Muscle of leg (tissue), 11 donors: Measurements from ENCODE around the gene ADARB2. TPM values are rescaled to one million over a fixed set of nuclear protein-coding genes. Genes with fewer than 3 reads are reported as not detected.
"Not testable (repeated sequence)": the region's sequence is repeated elsewhere in the genome, so short reads cannot be mapped to it uniquely, and the experiment has no call there.

Experiments
- DNase-seq: peaks from one replicate; pipeline ENCODE4 v3.0.0; 2013
- H3K27ac ChIP-seq: one replicate; pipeline ENCODE4 v1.5.1; 2013; ENCODE audit warnings: mild to moderate bottlenecking, low read length, control low read depth
- H3K27me3 ChIP-seq: one replicate; pipeline ENCODE4 v1.6.1; 2013; ENCODE audit warnings: low read length; ENCODE audit not compliant: control insufficient read depth, insufficient read depth
- H3K36me3 ChIP-seq: one replicate; pipeline ENCODE4 v1.6.1; 2013; ENCODE audit warnings: low read length; ENCODE audit not compliant: control insufficient read depth, insufficient read depth
- H3K4me1 ChIP-seq: one replicate; pipeline ENCODE4 v1.6.1; 2013; ENCODE audit warnings: low read length; ENCODE audit not compliant: control insufficient read depth, insufficient read depth
- H3K4me3 ChIP-seq: one replicate; pipeline ENCODE4 v1.5.1; 2013; ENCODE audit warnings: low read length, control low read depth
- H3K9me3 ChIP-seq: replicated peaks from 2 replicates; pipeline ENCODE4 v1.6.1; 2013; ENCODE audit warnings: low read depth, low read length; ENCODE audit not compliant: control insufficient read depth
- WGBS: methylation state at CpG from one replicate; pipeline ENCODE4 v1.1.5; 2013; ENCODE audit warnings: missing lambda C conversion rate; ENCODE audit not compliant: insufficient coverage; 5-methylcytosine and 5-hydroxymethylcytosine counted together
- polyA plus RNA-seq, 8 donors: library from polyadenylated mRNA; unstranded; fragments of 120-200 nt; gene quantifications; one replicate each; pipeline versions ENCODE4 v1.2.1 to v1.2.3, GENCODE V29; 2013; ENCODE audit warnings: inconsistent platforms in 1 of 8, low replicate concordance in 1 of 8; ENCODE audit not compliant: insufficient read length in 8 of 8, insufficient read depth in 1 of 8
- total RNA-seq: library from RNA; stranded (reverse); fragments of 120-200 nt; gene quantifications from one replicate; pipeline ENCODE4 v1.2.4, GENCODE V29; 2013

ADARB2 gene
- total and polyA plus RNA-seq, 9 donors, result 0.13 to 0.38 (median 0.23) TPM

GRCh38 chr10:1625079-1625478, 112.2 kb downstream of the ADARB2 start:
- 83% methylated on average over 6 of the region's 9 CpGs for WGBS
- H3K27me3 ChIP-seq, result peaks cover 2% of the 10 kb centered on the region
- no peaks in the 10 kb centered on the region for H3K4me1 ChIP-seq
- no peak overlapping the region for H3K4me3 ChIP-seq
- H3K9me3 ChIP-seq, result no peaks in the 10 kb centered on the region
- no peaks in the 10 kb centered on the region for H3K36me3 ChIP-seq
- DNase-seq, result no peak
- no peak overlapping the region for H3K27ac ChIP-seq

- Histone ChIP-seq H3K4me1 (no peaks in the 10 kb centered on the region), H3K4me3 (no peak overlapping the region), H3K36me3 (no peaks in the 10 kb centered on the region), H3K27ac (no peak overlapping the region), H3K27me3 (peaks cover 2% of the 10 kb centered on the region), H3K9me3 (no peaks in the 10 kb centered on the region)
- WGBS, result 25% methylated on average over 8 of the region's 12 CpGs
- DNase-seq, result no peak
Observed at GRCh38 chr10:1624240-1624639, 113.1 kb downstream of the ADARB2 start.

GRCh38 chr10:1620803-1621202, 116.5 kb downstream of the ADARB2 start:
- DNase-seq, result no peak
- Histone ChIP-seq H3K27ac (no peak overlapping the region), H3K4me3 (no peak overlapping the region), H3K36me3 (no peaks in the 10 kb centered on the region), H3K27me3 (no peaks in the 10 kb centered on the region), H3K4me1 (no peaks in the 10 kb centered on the region), H3K9me3 (peaks cover 3% of the 10 kb centered on the region)

- H3K27me3 ChIP-seq, H3K9me3 ChIP-seq, H3K27ac ChIP-seq, H3K4me3 ChIP-seq, H3K36me3 ChIP-seq, DNase-seq, H3K4me1 ChIP-seq: not testable (repeated sequence)
- WGBS, result 32% methylated on average over 3 of the region's 13 CpGs
Observed at GRCh38 chr10:1617376-1618317, 119.7 kb downstream of the ADARB2 start.

- not testable (repeated sequence) for H3K27ac ChIP-seq, DNase-seq, H3K4me3 ChIP-seq, H3K9me3 ChIP-seq, H3K27me3 ChIP-seq, H3K4me1 ChIP-seq, H3K36me3 ChIP-seq
- 49% methylated on average over 8 of the region's 9 CpGs for WGBS
Observed at GRCh38 chr10:1616701-1617100, 120.6 kb downstream of the ADARB2 start.

GRCh38 chr10:1615186-1615954, 122.0 kb downstream of the ADARB2 start:
- Histone ChIP-seq H3K4me3 (no peak overlapping the region), H3K27me3 (peaks cover 19% of the 10 kb centered on the region), H3K4me1 (no peaks in the 10 kb centered on the region), H3K36me3 (no peaks in the 10 kb centered on the region), H3K27ac (no peak overlapping the region), H3K9me3 (peaks cover 3% of the 10 kb centered on the region)
- DNase-seq, result no peak
- 81% methylated on average over 6 of the region's 12 CpGs for WGBS

- no peak overlapping the region for H3K27ac ChIP-seq
- 60% methylated on average over 4 of the region's 9 CpGs for WGBS
- no peak overlapping the region for H3K4me3 ChIP-seq
- H3K4me1 ChIP-seq, result no peaks in the 10 kb centered on the region
- peaks cover 36% of the 10 kb centered on the region for H3K27me3 ChIP-seq
- no peaks in the 10 kb centered on the region for H3K36me3 ChIP-seq
- H3K9me3 ChIP-seq, result no peaks in the 10 kb centered on the region
- no peak for DNase-seq
Observed at GRCh38 chr10:1613511-1613910, 123.8 kb downstream of the ADARB2 start.

- DNase-seq, result no peak
- no peak overlapping the region for H3K27ac ChIP-seq
- no peaks in the 10 kb centered on the region for H3K36me3 ChIP-seq
- H3K4me1 ChIP-seq, result no peaks in the 10 kb centered on the region
- no peaks in the 10 kb centered on the region for H3K9me3 ChIP-seq
- no CpG with 5 or more reads among the region's 5 CpGs for WGBS
- peaks cover 39% of the 10 kb centered on the region for H3K27me3 ChIP-seq
- no peak overlapping the region for H3K4me3 ChIP-seq
Observed at GRCh38 chr10:1612908-1613307, 124.4 kb downstream of the ADARB2 start.

GRCh38 chr10:1611936-1612550, 125.3 kb downstream of the ADARB2 start:
- Histone ChIP-seq H3K27ac (no peak overlapping the region), H3K36me3 (no peaks in the 10 kb centered on the region), H3K9me3 (no peaks in the 10 kb centered on the region), H3K4me3 (no peak overlapping the region), H3K27me3 (peaks cover 48% of the 10 kb centered on the region), H3K4me1 (no peaks in the 10 kb centered on the region)
- WGBS, result 66% methylated on average over 18 of the region's 21 CpGs
- no peak for DNase-seq
